OCI-LY3 (cell line): ENCODE measurements around the gene BAZ2A.
"Not testable (repeated sequence)": the region's sequence is repeated elsewhere in the genome, so short reads cannot be mapped to it uniquely, and the experiment has no call there.

Source experiments
- H2AFZ ChIP-seq: fragments of 200-600, 300-600 bp; shearing (Covaris generic); 2 replicates; pipeline ENCODE4 v1.6.0; 2014; ENCODE audit warnings: antibody characterized with exemption, low read depth, low read length
- H3K27ac ChIP-seq: fragments of 200-600, 300-600 bp; sonication (generic); 2 replicates; pipeline ENCODE4 v1.5.1; 2014; ENCODE audit warnings: mild to moderate bottlenecking, low read length, moderate library complexity, mixed read lengths
- H3K27me3 ChIP-seq: fragments of 200-600, 300-600 bp; sonication (generic); 2 replicates; pipeline ENCODE4 v1.6.1; 2014; ENCODE audit warnings: low read depth, low read length, mixed read lengths
- H3K36me3 ChIP-seq: fragments of 200-600, 300-600 bp; sonication (generic); replicated peaks from 2 replicates; pipeline ENCODE3; 2014; ENCODE audit warnings: low read depth, low read length, mixed read lengths
- H3K4me1 ChIP-seq: fragments of 300-600, 200-600 bp; sonication (generic); 2 replicates; pipeline ENCODE4 v1.6.1; 2014; ENCODE audit warnings: low read length, mixed read lengths
- H3K4me2 ChIP-seq: fragments of 200-600, 300-600 bp; sonication (generic); 2 replicates; pipeline ENCODE4 v1.6.1; 2014; ENCODE audit warnings: low read length, mixed read lengths
- H3K4me3 ChIP-seq: fragments of 300-600, 200-600 bp; sonication (generic); 2 replicates; pipeline ENCODE4 v1.5.1; 2014; ENCODE audit warnings: antibody characterized with exemption, mild to moderate bottlenecking, low read length, moderate library complexity
- H3K79me2 ChIP-seq: fragments of 300-600, 200-600 bp; shearing (Covaris generic); 2 replicates; pipeline ENCODE4 v1.6.1; 2014; ENCODE audit warnings: mild to moderate bottlenecking, low read length, mixed read lengths
- H3K9ac ChIP-seq: fragments of 300-600, 200-600 bp; shearing (Covaris generic); 2 replicates; pipeline ENCODE4 v1.6.0; 2014; ENCODE audit warnings: mild to moderate bottlenecking, low read length, moderate library complexity
- H3K9me3 ChIP-seq: fragments of 200-600, 300-600 bp; shearing (Covaris generic); 2 replicates; pipeline ENCODE4 v1.6.1; 2014; ENCODE audit warnings: low read length, mixed read lengths; ENCODE audit not compliant: insufficient read depth
- H4K20me1 ChIP-seq: fragments of 200-600, 300-600 bp; sonication (generic); 2 replicates; pipeline ENCODE4 v1.6.1; 2016; ENCODE audit warnings: low read length, mixed read lengths; ENCODE audit not compliant: insufficient read depth
- EZH2phosphoT487 ChIP-seq: fragments of 200-600 bp; shearing (Covaris generic); IDR thresholded peaks from 2 replicates; pipeline ENCODE4 v1.6.1; 2018; ENCODE audit warnings: antibody characterized with exemption, mixed run types, low read depth
- TF ChIP-seq, protein P1 (sequence below): fragments of 200-600, 300-600 bp; sonication (generic); IDR thresholded peaks from 2 replicates; pipeline ENCODE4 v1.5.1; 2014; ENCODE audit warnings: antibody characterized with exemption, low read length, low read depth

Gene BAZ2A

GRCh38 chr12:56661560-56661959 is 31.4 kb upstream of the BAZ2A start:
- Histone ChIP-seq H2AFZ (no peak overlapping the region), H3K4me2 (no peak overlapping the region), H3K9me3 (no peaks in the 10 kb centered on the region), H3K4me1 (peaks cover 42% of the 10 kb centered on the region), H3K36me3 (peaks cover 28% of the 10 kb centered on the region), H3K9ac (no peak overlapping the region), H3K4me3 (no peak overlapping the region), H3K79me2 (peaks cover 21% of the 10 kb centered on the region), H3K27ac (peak overlapping the region; percentile 43), H4K20me1 (peaks cover 8% of the 10 kb centered on the region; the same call in 1 of the 2 replicates), H3K27me3 (no peaks in the 10 kb centered on the region)
- TF ChIP-seq, protein P1, sequence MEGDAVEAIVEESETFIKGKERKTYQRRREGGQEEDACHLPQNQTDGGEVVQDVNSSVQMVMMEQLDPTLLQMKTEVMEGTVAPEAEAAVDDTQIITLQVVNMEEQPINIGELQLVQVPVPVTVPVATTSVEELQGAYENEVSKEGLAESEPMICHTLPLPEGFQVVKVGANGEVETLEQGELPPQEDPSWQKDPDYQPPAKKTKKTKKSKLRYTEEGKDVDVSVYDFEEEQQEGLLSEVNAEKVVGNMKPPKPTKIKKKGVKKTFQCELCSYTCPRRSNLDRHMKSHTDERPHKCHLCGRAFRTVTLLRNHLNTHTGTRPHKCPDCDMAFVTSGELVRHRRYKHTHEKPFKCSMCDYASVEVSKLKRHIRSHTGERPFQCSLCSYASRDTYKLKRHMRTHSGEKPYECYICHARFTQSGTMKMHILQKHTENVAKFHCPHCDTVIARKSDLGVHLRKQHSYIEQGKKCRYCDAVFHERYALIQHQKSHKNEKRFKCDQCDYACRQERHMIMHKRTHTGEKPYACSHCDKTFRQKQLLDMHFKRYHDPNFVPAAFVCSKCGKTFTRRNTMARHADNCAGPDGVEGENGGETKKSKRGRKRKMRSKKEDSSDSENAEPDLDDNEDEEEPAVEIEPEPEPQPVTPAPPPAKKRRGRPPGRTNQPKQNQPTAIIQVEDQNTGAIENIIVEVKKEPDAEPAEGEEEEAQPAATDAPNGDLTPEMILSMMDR: no peak
- TF ChIP-seq EZH2phosphoT487: no peak

GRCh38 chr12:56658921-56659320 is 28.8 kb upstream of the BAZ2A start:
- Histone ChIP-seq H2AFZ (no peak overlapping the region), H3K27ac (peak overlapping the region; percentile 82), H3K79me2 (0 out of 2 replicates have a peak, but pooled peaks cover 5% of the 10 kb centered on the region), H4K20me1 (no peaks in the 10 kb centered on the region), H3K4me3 (peak overlapping the region; percentile 32), H3K27me3 (no peaks in the 10 kb centered on the region), H3K9me3 (no peaks in the 10 kb centered on the region), H3K36me3 (peaks cover 8% of the 10 kb centered on the region), H3K9ac (peak overlapping the region; percentile 26), H3K4me2 (peak overlapping the region; percentile 65), H3K4me1 (peaks cover 42% of the 10 kb centered on the region)
- TF ChIP-seq EZH2phosphoT487: no peak
- TF ChIP-seq, protein P1: no peak

DNA sequence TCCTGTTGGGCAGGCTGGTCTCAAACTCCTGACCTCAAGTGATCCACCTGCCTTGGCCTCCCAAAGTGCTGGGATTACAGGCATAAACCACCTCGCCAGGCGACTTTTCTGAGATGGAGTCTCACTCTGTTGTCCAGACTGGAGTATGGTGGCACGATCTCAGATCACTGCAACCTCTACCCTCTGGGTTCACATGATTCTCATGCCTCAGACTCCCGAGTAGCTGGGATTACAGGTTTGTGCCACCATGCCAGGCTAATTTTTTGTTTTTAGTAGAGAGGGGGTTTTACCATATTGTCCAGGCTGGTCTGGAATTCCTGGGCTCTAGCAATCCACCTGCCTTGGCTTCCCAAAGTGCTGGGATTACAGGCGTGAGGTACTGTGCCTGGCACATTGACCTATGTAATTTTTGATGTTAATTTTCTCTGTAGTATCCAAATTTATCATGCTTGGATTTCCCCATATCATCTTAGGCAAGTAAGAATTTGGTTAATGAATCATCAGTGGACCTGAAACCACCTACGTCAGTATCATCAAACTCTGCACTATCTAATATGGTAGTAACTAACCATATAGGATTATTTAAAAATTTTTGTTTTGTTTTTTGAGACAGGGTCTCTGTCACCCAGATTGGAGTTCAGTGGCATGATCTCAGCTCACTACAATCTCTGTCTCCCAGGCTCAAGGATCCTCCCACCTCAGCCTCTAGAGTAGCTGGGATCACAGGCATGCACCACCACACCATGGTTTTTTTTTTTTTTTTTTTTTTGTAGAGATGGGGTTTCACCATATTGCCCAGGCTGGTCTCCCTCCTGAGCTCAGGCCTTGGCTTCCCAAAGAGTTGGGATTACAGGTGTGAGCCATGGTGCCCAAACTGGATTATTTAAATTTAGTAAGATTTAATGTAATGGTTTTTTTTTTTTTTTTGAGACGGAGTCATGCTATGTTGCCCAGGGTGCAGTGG is 27.6 kb upstream of the BAZ2A start:
- Histone ChIP-seq H3K4me3 (peak overlapping the region; percentile 48; the same call in 1 of the 2 replicates), H3K27ac (peak overlapping the region; percentile 82)

GRCh38 chr12:56653781-56654180 is 23.7 kb upstream of the BAZ2A start:
- H3K4me2 ChIP-seq, H3K9ac ChIP-seq, H3K27me3 ChIP-seq, H3K9me3 ChIP-seq, H3K27ac ChIP-seq, H3K36me3 ChIP-seq, H3K79me2 ChIP-seq, H3K4me3 ChIP-seq, H2AFZ ChIP-seq, H4K20me1 ChIP-seq: not testable (repeated sequence)
- peaks cover 17% of the 10 kb centered on the region for H3K4me1 ChIP-seq

More for the DNA sequence above, 27.6 kb upstream of the BAZ2A start:
- peaks cover 3% of the 10 kb centered on the region for H3K36me3 ChIP-seq
- H3K27me3 ChIP-seq: no peaks in the 10 kb centered on the region
- H3K4me1 ChIP-seq: peaks cover 42% of the 10 kb centered on the region
- peak overlapping the region; percentile 55 for H3K9ac ChIP-seq
- 0 out of 2 replicates have a peak, but pooled peaks cover 5% of the 10 kb centered on the region for H3K79me2 ChIP-seq
- no peaks in the 10 kb centered on the region for H4K20me1 ChIP-seq
- peak overlapping the region; percentile 65 for H3K4me2 ChIP-seq
- no peak for TF ChIP-seq EZH2phosphoT487
- TF ChIP-seq, protein P1: no peak
- no peak overlapping the region for H2AFZ ChIP-seq
- H3K9me3 ChIP-seq: no peaks in the 10 kb centered on the region

- H2AFZ ChIP-seq, H3K4me3 ChIP-seq, H3K4me2 ChIP-seq, H3K27ac ChIP-seq, H3K9me3 ChIP-seq, H3K27me3 ChIP-seq, H3K9ac ChIP-seq: not testable (repeated sequence)
- peaks cover 29% of the 10 kb centered on the region for H3K79me2 ChIP-seq
- H3K36me3 ChIP-seq: peaks cover 20% of the 10 kb centered on the region
- peaks cover 17% of the 10 kb centered on the region for H4K20me1 ChIP-seq
- H3K4me1 ChIP-seq: peaks cover 18% of the 10 kb centered on the region
Observed at GRCh38 chr12:56648023-56648422, 17.9 kb upstream of the BAZ2A start.
